ENCODE data around the gene TGDS.
"Not testable (repeated sequence)": the region's sequence is repeated elsewhere in the genome, so short reads cannot be mapped to it uniquely, and the experiment has no call there.

The TGDS gene, protein sequence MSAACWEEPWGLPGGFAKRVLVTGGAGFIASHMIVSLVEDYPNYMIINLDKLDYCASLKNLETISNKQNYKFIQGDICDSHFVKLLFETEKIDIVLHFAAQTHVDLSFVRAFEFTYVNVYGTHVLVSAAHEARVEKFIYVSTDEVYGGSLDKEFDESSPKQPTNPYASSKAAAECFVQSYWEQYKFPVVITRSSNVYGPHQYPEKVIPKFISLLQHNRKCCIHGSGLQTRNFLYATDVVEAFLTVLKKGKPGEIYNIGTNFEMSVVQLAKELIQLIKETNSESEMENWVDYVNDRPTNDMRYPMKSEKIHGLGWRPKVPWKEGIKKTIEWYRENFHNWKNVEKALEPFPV

GRCh38 chr13:94595950-94596574 lies at the start of gene TGDS:
TSS of gene TGDS (minus strand) at chr13:94596152. CDS start at chr13:94596136, 16 bp downstream.
- peak; percentile 78 to 79 for DNase-seq (ENCODE audit: low read depth in 2 of 2)

GRCh38 chr13:94641409-94641941 lies 45.5 kb upstream of the TGDS start:
- no peak for DNase-seq (ENCODE audit: low read depth in 2 of 2)

- DNase-seq (ENCODE audit: low read depth in 2 of 2): no peak
These were observed 44.8 kb upstream of the TGDS start for GRCh38 chr13:94640721-94641120.

DNA sequence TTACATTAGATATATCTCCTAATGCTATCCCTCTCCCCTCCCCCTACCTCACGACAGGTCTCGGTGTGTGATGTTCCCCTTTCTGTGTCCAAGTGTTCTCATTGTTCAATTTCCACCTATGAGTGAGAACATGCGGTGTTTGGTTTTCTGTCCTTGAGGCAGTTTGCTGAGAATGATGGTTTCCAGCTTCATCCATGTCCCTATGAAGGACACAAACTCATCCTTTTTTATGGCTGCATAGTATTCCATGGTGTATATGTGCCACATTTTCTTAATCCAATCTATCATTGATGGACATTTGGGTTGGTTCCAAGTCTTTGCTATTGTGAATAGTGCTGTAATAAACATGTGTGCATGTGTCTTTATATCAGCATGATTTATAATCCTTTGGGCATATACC lies 41.7 kb upstream of the TGDS start:
- DNase-seq (ENCODE audit: low read depth in 2 of 2): not testable (repeated sequence)

- no peak for DNase-seq (ENCODE audit: low read depth in 2 of 2)
These were observed 41.1 kb upstream of the TGDS start for GRCh38 chr13:94636942-94637578.

- not testable (repeated sequence) for DNase-seq (ENCODE audit: low read depth in 2 of 2)
These were observed 40.1 kb upstream of the TGDS start for GRCh38 chr13:94636096-94636495.

DNA sequence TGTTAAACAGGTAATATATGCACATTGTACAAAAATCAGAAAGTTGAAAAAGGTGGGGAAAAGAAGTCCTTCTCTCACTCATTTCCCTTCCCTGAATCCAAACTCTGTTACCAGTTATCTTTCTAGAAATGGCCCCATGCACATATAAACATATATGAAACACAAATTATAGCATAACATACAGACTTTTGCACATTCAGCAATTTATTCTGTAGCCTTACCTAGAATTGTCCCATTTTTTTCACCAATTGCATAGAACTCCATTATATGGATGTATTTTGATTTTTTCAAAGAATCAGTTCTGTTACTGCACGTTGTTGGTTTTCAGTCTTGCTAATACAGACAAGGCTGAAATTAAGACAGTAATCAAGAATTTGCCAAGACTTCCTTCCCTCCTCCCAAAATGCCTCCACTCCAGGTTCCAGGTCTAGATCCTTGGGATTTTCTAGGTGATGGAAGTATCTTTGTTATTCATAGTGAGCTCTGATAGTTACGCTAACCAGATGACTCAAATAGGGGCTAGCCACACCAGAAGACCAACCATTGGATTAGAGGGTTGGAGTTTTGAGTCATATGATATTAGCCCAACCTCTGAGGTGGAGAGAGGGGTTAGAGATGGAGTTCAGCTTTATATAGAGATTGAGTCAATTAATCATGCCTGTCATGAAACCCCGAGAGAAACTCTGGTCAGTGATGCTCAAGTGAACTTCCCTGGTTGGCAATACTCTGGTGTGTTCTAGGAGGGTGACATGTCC lies 36.5 kb upstream of the TGDS start:
- no peak for DNase-seq (ENCODE audit: low read depth in 2 of 2)

DNA sequence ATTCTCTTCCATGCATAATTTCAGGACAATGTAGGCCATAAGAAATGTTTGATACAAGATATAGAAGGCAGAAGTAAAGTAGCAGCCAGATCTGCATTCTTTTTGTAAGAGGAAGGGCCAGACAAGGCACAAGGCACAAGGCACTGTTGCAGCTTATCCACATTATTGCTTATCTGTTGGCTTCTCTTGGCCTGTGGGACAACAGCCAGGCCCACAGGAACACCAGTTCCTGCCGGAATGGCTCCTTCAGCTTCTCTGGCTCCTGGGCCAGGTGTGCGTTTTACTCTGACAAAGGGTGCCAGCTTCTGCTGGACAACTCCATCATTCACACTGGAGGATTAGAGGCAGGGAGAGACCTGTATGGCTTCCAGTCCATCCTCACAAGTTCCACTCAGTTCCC lies 34.9 kb upstream of the TGDS start:
- no peak for DNase-seq (ENCODE audit: low read depth in 2 of 2)

DNA sequence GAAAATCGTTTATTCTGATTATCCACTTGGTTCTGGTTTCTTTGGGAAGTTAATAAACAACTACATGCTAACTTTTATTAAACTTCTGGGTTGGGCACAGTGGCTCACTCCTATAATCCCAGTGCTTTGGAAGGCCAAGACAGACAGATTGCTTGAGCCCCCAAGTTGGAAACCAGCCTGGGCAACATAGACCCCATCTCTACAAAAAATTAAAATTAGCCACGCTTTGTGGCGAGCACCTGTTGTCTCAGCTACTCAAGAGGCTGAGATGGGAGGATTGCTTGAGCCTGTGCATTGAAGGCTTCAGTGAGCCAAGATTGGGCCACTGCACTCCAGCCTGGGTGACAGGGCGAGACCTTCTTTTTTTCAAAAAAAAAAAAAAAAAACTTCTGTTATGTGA lies 27.4 kb upstream of the TGDS start:
- DNase-seq (ENCODE audit: low read depth in 2 of 2): no peak

- no peak for DNase-seq (ENCODE audit: low read depth in 2 of 2)
These were observed 26.4 kb upstream of the TGDS start for GRCh38 chr13:94622344-94622743.

GRCh38 chr13:94620286-94620896 lies 24.4 kb upstream of the TGDS start:
- DNase-seq (ENCODE audit: low read depth in 2 of 2): peak in 1 of 2 experiments; percentile 14

DNA sequence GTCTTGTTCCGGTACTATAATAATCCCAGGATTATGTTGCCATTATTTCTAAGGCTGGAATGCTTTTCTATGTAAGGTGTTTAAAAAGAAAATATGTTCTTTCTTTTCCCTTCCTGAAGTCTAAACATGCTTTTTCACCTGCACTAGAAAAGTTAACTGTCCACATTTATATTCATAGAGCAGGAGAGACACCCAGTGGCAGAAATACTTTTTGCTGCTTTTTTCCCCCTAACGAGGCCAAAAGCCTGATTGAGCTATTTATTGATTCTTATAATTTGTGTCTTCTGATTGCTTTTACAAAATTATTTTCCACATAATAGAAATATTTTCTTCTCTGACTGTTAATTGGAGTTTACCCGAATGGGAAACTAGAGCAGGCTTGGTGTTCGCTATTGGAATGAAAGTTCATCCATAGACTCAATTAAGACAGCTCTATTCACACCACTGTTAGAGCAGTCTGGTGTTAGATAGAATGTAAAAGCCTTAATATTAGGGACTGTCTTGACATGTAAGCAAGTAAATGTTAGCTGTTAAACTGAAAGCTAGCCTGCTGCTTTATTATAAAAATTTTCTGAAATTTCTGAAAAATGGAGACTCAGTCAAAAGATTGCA lies 21.5 kb upstream of the TGDS start:
- DNase-seq (ENCODE audit: low read depth in 2 of 2): no peak

- no peak for DNase-seq (ENCODE audit: low read depth in 2 of 2)
These were observed 17.1 kb upstream of the TGDS start for GRCh38 chr13:94613051-94613450.

- no peak for DNase-seq (ENCODE audit: low read depth in 2 of 2)
These were observed 16.1 kb upstream of the TGDS start for GRCh38 chr13:94612050-94612449.

DNA sequence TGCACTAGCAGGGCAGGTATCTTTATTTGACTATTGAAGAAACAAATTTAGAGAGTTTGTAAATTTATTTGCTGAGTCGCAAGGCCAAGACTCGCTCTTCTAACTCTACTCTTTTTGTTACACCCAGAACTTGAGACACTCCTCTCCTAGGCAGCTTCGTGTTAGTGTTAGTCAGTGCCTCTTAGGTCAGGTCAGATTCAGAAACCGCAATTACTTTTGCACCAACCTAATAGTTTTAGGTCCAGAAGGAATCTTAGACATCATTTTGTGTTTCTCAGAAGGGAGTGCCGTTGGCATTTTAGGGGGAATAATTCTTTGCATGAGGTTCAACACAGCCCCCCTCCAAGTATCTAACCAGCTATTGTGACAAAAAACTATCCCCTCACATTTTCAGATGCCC lies 14.5 kb upstream of the TGDS start:
- DNase-seq (ENCODE audit: low read depth in 2 of 2): no peak

DNA sequence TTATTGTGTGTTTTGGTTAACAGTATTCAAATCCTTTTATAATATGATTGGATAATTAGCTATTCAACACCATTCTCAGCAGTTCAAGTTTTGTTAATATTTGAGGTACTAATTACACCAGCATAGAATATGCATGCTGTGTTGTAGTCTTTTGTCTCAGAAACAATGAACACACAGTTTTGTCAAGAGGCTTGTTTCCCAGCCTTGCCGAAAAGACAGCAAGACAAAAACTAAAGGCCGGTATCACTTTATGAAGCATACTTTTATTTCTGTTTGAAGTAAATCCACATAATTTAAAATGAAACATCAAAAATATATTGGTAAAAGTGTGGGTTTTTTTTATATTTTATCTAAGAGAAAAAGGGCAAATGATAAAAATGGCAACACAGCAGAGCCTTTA lies 13.2 kb upstream of the TGDS start:
- no peak for DNase-seq (ENCODE audit: low read depth in 2 of 2)

GRCh38 chr13:94608586-94608985 lies 12.6 kb upstream of the TGDS start:
- no peak for DNase-seq (ENCODE audit: low read depth in 2 of 2)

- DNase-seq (ENCODE audit: low read depth in 2 of 2): no peak
These were observed 12.0 kb upstream of the TGDS start for GRCh38 chr13:94607939-94608338.

GRCh38 chr13:94607056-94607455 lies 11.1 kb upstream of the TGDS start:
- no peak for DNase-seq (ENCODE audit: low read depth in 2 of 2)

- no peak for DNase-seq (ENCODE audit: low read depth in 2 of 2)
These were observed 6.5 kb upstream of the TGDS start for GRCh38 chr13:94602467-94602866.
